GM19043 (cell line): Measurements from ENCODE around the gene TMEM132E.

Experiments used
- ATAC-seq: cut with Tn5 transposase; IDR thresholded peaks from one replicate; pipeline ENCODE4 v1.9.1; 2021; ENCODE audit warnings: low read depth; ENCODE audit not compliant: unreplicated experiment

Gene TMEM132E

DNA sequence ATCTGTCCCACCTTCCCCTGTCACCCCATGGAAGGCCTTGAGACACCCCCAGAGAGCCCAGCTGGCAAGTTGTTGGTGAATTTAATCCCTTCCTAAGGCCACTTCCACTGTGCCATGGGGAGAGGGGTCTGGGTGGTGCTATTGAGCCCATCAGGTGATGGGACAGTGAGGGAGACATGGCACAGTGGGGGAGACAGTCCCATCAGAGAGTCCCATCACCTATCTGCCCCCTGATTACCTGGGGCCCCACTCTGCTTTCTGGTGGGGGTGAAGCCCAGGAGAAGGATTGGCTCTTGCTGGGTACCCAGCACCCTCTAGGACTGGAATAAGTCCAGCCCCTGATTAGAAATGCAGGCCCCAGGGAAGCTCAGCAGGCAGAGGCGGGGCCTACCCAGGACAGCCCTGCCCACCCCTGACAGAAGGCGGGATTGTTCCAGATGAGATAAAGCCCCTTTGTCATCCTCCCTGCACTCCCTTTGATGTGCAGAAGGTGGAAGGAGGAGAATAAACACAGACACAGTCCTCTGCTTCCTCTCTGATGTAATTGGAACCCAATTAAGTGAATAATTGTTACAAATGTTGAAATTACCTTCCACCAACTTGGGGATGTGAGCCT is 18.9 kb downstream of the TMEM132E start:
- ATAC-seq, result no peak

DNA sequence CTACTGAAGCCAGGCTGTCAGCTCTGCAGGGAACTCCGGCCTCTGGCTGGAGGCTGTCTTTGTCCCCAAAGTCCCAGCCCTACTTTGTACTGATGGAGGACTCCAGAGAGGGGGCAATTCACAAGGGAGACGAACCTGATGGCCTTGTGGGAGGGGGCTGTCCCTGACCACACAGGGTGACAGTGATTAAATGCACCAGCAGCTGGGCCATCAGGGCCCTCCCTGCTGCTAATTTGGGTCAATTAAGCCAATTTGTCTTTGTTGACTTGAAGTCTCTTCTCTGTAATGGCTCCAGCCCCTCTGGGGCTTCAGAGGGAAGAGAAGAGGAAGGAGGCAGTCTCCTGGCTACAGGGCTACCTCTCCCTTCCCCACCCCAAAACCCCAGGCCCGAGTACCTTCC is 22.0 kb downstream of the TMEM132E start:
- ATAC-seq, result no peak

DNA sequence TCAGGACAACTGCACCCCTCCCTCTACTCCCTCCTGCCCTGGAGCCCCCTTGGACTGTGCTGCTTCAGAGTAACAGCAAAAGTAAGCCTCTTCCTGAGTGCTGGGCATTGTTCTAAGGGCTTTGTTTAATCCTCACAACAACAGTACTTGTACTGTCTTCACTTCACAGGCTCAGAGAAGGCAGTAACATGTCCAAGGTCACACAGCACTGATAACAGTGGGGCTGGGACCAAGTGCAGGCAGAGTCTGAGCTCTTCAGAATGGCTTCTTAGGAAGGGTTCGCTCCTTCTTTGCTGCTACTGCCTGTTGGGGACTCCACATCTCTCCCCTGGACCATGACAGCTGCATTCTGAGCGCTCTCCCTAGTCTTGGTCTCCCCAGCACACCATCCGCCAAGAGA is 24.6 kb downstream of the TMEM132E start:
- ATAC-seq, result no peak

DNA sequence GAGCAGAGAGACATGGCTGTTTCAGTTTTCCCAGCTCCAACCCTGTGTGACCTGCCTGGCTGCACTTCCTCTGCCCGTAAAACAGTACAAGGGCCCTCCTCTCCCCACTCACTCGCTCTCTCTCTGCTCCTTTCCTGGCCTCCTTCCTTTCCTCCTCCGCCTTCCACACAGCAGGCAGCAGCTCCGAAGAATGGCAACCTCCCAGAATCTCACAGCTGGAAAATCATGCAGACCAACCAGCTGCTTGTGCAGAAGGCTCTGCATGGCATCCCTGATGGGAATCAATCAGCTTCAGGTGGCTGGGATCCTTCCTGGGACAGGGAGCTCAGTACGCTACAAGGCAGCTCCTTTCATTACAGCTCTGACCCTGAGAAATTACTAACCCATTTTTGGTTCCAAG is 27.4 kb downstream of the TMEM132E start:
- no peak for ATAC-seq

GRCh38 chr17:34607917-34608316 is 28.5 kb downstream of the TMEM132E start:
- ATAC-seq, result no peak

DNA sequence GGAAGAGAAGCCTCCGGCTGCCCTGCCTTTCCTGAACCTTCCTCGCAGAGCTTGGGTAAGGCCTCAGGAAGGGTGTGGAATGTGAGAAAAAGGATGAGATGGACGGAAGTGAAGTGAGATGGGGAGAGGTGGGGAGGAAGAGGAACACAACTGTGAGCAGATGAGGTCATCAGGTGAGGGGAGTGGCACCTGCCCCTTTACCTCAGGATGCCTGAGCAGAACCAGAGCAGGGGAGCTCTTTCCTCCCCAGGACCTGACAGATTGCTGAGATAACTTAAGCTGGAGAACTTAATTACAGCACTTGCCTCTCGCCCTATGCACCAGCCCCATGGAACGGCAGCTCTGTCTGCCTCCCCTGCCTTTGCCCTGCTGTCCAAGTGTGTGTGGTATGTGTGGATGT is 29.8 kb downstream of the TMEM132E start:
- no peak for ATAC-seq

GRCh38 chr17:34610039-34610438 is 30.7 kb downstream of the TMEM132E start:
- ATAC-seq, result no peak

- no peak for ATAC-seq
Measured at GRCh38 chr17:34610506-34610905, 31.1 kb downstream of the TMEM132E start.

DNA sequence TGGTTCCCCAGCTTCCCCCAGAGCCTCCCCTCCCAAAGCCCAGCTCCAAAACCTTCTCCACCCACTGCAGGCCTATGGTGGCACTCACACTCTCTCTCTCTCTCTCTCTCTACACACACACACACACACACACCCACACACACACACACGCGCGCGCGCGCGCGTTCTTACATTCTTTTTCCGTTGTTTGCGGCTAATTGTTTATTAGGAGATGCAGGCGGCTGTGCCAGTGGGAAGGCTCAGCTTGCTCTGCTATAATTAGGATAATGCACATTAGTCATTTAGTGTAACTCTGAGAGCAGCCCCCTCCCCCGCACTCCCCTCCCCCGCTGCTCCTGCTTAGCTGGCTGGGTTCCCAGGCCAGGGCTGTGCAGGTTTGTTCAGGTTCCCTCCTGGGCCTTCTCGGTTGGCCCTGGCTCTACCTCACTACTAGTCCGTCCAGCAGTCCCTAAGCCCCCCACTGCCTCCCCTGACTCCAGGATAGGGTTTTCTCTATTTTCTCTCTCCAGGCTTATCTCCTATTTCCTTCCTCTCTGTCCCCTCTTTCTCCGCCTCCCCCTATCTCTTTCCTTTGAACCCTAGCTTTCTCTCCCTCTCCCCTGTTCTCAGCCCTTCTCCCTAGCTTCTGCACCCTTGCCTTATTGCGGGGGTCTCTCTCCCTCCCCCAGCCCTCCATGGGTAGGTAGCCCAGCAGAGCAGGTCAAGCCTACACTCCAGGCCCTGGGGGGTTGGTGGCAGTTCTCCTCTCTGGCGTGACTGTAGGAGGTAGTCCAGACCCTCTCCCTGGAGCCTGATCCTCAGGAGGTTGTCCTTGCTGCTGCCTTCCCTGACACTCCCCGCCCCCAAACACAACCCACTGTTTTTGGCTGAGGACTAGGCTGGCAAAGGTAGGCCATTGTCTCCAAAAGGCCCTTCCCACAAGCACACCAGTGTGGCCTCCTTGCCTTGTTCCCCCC is 34.0 kb downstream of the TMEM132E start:
- ATAC-seq, result no peak

DNA sequence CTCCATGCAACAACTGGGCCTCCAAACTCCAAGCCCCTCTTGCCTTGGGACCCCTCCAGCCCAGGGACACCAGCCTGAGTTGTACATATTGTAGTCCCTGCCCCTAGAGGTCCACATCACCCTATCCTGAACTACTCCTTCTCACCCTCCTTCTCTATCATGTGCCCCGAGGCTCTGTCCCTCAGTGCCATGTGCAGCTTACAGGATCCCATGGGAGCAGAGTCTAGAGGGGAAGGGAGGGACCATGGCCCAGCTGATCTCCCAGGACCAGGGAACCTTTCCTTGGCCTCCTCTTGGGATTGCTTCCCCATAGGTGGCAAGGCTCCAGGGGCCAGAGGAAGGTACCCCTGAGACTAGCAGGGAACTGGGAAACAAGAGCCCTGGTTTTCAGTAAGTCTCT is 35.3 kb downstream of the TMEM132E start:
- no peak for ATAC-seq

DNA sequence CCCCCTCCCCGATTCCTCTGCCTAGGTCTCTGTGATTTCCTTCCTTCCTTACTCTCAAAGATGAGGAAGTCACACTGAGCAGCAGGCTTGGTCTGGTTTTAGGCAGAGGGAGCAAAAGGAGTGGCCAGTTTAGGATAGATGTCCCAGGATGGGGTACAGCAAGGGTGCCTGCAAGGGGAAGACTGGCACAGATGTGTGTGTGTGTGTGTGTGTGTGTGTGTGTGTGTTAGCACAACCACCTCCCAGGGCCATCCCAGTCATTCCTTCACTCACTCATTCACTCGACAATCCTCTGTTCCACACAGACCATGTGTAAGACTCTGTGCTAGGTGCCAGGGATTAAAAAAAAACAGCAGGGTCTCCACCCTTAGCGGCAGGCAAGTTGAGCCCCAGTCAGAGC is 35.9 kb downstream of the TMEM132E start:
- no peak for ATAC-seq

- no peak for ATAC-seq
Measured at GRCh38 chr17:34616148-34616547, 36.8 kb downstream of the TMEM132E start.

- ATAC-seq, result no peak
Measured at GRCh38 chr17:34617398-34617797, 38.0 kb downstream of the TMEM132E start.

DNA sequence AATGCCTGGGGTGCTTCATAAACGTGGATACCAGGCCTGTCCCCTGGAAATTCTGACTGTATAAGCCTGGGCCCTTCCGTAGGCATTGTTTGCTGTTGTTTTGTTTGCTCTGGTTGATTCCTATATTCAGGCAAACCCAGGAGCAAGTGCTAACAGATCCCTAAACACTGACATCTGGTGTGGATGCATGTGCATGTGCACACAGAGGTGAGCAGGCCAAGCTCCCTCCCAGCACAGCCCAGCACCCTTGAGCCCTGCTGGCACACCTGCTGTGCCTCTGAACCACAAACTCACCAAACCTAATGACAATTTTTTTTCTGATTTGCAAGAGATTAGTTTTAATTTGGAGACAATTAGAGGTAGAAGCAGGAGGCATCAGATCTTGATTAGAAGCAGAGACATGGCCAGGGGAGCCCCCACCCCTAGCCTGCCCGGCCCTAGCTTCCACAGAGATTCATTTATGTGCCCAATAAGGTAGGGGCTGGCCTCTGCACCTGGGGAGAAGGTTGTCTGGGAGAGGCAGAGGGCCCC is 40.4 kb downstream of the TMEM132E start:
- ATAC-seq, result no peak

DNA sequence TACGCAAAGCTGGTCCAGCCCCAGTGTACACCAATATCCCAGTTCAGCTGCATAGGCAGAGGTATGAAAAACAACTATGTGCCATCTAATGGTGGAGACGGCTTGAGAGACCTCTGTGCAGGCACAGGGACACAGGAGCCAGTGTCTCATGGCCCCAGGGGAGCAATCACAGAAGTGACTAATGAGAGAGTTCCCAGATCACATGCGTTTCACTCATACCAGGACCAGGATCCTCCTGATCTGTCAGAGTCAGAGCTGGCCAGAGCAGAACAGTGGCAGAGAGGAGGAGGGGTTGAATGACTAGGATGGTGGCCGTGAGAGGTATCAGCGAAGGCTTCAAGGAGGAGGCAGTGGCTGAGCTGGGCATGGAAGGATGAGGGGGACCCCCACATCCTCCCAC is 41.1 kb downstream of the TMEM132E start:
- ATAC-seq, result no peak

- no peak for ATAC-seq
Measured at GRCh38 chr17:34622862-34623623, 43.7 kb downstream of the TMEM132E start.

DNA sequence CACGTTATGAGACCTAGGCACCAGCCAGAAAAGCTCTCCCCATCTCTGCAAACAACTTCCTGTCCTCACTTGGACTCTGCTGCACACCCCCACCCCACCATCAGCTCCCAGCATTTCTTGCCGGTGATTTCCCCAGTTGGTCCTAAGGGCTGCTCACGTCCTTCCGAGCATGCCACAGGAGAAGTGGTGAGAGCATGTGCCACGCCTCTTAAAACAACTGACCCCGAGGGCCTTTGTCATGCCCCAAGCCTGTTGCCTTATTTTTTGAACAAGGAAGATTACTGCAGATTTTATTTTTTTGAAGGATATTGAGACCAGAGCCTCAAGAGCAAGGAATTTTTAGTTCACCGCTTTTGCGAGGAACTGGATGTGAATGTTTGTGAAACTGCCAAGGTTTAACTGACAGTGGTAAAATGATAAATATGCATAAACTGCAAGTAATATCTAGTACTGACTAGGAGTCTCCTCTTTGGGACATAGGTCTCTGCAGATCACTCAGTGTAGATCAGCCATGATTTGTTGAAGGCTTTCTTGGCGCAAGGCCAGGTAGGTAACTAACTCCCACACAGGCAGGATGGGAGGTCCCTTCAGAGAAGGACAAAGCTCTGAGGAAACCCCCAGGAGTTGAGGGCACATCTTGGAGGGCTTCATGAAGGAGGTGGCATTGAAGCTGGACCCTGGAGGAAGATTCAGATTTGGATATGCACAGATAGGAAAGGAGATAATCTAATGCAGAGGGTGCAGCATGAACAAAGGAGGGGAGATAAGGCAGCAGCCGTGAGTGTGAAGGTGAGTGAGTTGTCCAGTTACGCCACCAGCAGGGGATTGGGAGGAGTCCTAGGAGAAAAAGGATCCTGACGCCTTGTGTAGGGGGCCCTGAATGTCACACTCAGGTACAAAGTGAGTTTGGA is 44.7 kb downstream of the TMEM132E start:
- ATAC-seq, result no peak

- ATAC-seq, result no peak
Measured at GRCh38 chr17:34624767-34625383, 45.5 kb downstream of the TMEM132E start.

GRCh38 chr17:34626121-34626681 is 46.8 kb downstream of the TMEM132E start:
- no peak for ATAC-seq
